Neural cell (in vitro differentiated cells): ENCODE measurements around the gene ARFGEF3.

ENCODE experiments used
- EP300 ChIP-seq: fragments of 450-650 bp; conservative IDR thresholded peaks from 2 replicates; pipeline ENCODE4 v1.6.1; 2014; ENCODE audit warnings: antibody characterized with exemption, mild to moderate bottlenecking, moderate library complexity; ENCODE audit not compliant: poor library complexity, severe bottlenecking
- EZH2 ChIP-seq: fragments of 200-600, 300-800 bp; shearing (Covaris generic), sonication (generic); IDR thresholded peaks from 2 replicates; pipeline ENCODE4 v1.6.1; 2014; ENCODE audit warnings: antibody characterized with exemption, low read length, borderline replicate concordance, mild to moderate bottlenecking; ENCODE audit not compliant: insufficient read depth, poor library complexity, severe bottlenecking
- MXI1 ChIP-seq: fragments of 450-650 bp; conservative IDR thresholded peaks from 2 replicates; pipeline ENCODE4 v1.6.1; 2014; ENCODE audit warnings: antibody characterized with exemption, mild to moderate bottlenecking; ENCODE audit not compliant: poor library complexity, severe bottlenecking
- POLR2AphosphoS5 ChIP-seq: IDR thresholded peaks from 2 replicates; pipeline ENCODE4 v1.6.1; 2012
- RAD21 ChIP-seq: fragments of 450-650 bp; conservative IDR thresholded peaks from 2 replicates; pipeline ENCODE4 v1.6.1; 2014; ENCODE audit warnings: antibody characterized with exemption, mild to moderate bottlenecking, moderate library complexity
- TAF1 ChIP-seq: IDR thresholded peaks from 2 replicates; pipeline ENCODE4 v1.6.1; 2012; ENCODE audit warnings: low read depth
- TF ChIP-seq, protein P1 (sequence below): IDR thresholded peaks from 2 replicates; pipeline ENCODE4 v1.6.1; 2012; ENCODE audit warnings: borderline replicate concordance
- TF ChIP-seq, protein P2 (sequence below): fragments of 450-650 bp; IDR thresholded peaks from 2 replicates; pipeline ENCODE4 v1.5.1; 2014; ENCODE audit warnings: antibody characterized with exemption, mild to moderate bottlenecking, moderate library complexity; ENCODE audit not compliant: poor library complexity, severe bottlenecking

DNA sequence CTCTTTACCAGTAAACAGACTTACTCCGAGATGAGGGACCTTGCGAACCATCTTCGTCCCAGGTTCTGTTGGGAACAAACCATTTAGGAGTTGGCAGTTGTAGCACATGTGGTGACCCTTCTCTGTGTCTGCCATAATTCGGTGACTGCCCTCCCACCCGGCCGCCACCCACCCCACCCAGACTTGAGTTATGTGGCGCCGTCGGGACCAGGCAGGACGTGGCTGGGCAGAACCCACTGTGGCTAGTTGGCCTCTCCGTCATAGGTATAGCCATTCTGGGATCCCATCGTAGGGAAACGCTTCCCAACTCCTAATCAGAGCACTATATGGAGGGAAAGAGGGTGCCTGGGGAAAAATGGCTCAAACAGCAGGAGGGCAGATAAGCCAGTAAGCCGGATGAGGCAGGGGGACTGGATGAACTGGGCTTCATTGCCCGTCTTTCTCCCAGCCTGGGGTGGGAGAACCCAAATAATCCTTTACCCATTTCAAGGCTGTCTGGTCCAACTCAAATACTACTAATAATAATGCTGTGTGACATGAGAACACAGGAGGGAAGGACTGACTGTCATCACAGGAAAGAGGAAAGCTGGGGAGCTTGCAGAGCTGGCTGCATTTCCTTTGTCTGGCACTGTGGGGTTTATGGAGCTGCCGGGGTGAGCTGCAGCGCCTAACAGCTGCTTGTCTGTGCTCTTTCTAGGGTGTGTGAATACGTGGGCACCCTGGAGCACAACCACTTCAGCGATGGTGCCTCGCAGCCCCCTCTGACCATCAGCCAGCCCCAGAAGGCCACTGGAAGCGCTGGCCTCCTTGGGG is 129.5 kb downstream of the ARFGEF3 start:
- TF ChIP-seq, protein P1, sequence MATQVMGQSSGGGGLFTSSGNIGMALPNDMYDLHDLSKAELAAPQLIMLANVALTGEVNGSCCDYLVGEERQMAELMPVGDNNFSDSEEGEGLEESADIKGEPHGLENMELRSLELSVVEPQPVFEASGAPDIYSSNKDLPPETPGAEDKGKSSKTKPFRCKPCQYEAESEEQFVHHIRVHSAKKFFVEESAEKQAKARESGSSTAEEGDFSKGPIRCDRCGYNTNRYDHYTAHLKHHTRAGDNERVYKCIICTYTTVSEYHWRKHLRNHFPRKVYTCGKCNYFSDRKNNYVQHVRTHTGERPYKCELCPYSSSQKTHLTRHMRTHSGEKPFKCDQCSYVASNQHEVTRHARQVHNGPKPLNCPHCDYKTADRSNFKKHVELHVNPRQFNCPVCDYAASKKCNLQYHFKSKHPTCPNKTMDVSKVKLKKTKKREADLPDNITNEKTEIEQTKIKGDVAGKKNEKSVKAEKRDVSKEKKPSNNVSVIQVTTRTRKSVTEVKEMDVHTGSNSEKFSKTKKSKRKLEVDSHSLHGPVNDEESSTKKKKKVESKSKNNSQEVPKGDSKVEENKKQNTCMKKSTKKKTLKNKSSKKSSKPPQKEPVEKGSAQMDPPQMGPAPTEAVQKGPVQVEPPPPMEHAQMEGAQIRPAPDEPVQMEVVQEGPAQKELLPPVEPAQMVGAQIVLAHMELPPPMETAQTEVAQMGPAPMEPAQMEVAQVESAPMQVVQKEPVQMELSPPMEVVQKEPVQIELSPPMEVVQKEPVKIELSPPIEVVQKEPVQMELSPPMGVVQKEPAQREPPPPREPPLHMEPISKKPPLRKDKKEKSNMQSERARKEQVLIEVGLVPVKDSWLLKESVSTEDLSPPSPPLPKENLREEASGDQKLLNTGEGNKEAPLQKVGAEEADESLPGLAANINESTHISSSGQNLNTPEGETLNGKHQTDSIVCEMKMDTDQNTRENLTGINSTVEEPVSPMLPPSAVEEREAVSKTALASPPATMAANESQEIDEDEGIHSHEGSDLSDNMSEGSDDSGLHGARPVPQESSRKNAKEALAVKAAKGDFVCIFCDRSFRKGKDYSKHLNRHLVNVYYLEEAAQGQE: no peak
- TF ChIP-seq TAF1: no peak
- TF ChIP-seq, protein P2, sequence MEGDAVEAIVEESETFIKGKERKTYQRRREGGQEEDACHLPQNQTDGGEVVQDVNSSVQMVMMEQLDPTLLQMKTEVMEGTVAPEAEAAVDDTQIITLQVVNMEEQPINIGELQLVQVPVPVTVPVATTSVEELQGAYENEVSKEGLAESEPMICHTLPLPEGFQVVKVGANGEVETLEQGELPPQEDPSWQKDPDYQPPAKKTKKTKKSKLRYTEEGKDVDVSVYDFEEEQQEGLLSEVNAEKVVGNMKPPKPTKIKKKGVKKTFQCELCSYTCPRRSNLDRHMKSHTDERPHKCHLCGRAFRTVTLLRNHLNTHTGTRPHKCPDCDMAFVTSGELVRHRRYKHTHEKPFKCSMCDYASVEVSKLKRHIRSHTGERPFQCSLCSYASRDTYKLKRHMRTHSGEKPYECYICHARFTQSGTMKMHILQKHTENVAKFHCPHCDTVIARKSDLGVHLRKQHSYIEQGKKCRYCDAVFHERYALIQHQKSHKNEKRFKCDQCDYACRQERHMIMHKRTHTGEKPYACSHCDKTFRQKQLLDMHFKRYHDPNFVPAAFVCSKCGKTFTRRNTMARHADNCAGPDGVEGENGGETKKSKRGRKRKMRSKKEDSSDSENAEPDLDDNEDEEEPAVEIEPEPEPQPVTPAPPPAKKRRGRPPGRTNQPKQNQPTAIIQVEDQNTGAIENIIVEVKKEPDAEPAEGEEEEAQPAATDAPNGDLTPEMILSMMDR: no peak
- no peak for TF ChIP-seq RAD21
- TF ChIP-seq MXI1: no peak
- TF ChIP-seq POLR2AphosphoS5: no peak
- no peak for TF ChIP-seq EP300
- no peak for TF ChIP-seq EZH2
